Transverse colon (tissue), 4 donors: Measurements from ENCODE around the gene YEATS2. TPM values are rescaled to one million over a fixed set of nuclear protein-coding genes. Genes with fewer than 3 reads are reported as not detected.

ENCODE experiments used
- DNase-seq: peaks from one replicate; pipeline ENCODE4 v3.0.0-alpha.2; 2019
- H3K27ac ChIP-seq, 4 donors: fragments of 200-600 bp; sonication (generic); 2 replicates each; pipeline ENCODE4 v1.5.1; 2016 to 2018; ENCODE audit warnings: inconsistent platforms in 4 of 4
- H3K27me3 ChIP-seq: fragments of 200-600 bp; sonication (generic); 2 replicates; pipeline ENCODE4 v1.5.1; 2017; ENCODE audit warnings: inconsistent platforms
- H3K36me3 ChIP-seq, 4 donors: fragments of 200-600 bp; sonication (generic); 2 replicates each; pipeline ENCODE4 v1.5.1; 2017 to 2019; ENCODE audit warnings: inconsistent platforms in 4 of 4
- H3K4me1 ChIP-seq, 4 donors: fragments of 200-600 bp; sonication (generic); 2 replicates each; pipeline ENCODE4 v1.5.1; 2017 to 2020; ENCODE audit warnings: inconsistent platforms in 4 of 4
- H3K4me3 ChIP-seq, 4 donors: fragments of 200-600 bp; sonication (generic); 1 replicate in 1 of 4; 2 replicates in 3 of 4; pipeline versions ENCODE4 v1.5.1 to v1.6.1; 2017 to 2019; ENCODE audit warnings: inconsistent platforms in 4 of 4
- H3K9me3 ChIP-seq, 2 donors: fragments of 200-600 bp; sonication (generic); 2 replicates each; pipeline ENCODE4 v1.5.1; 2017 to 2019; ENCODE audit warnings: inconsistent platforms in 2 of 2
- CTCF ChIP-seq, 5 experiments: fragments of 200-600 bp in 3 of 5; fragments of 450-650 bp in 2 of 5; sonication (generic) in 3 of 5; IDR thresholded peaks; 1 replicate in 2 of 5; 2 replicates in 3 of 5; pipeline ENCODE4 v1.5.1; 2016 to 2017; ENCODE audit warnings: antibody characterized with exemption in 5 of 5, inconsistent platforms in 3 of 5, mild to moderate bottlenecking in 2 of 5, moderate library complexity in 1 of 5
- EP300 ChIP-seq: sonication (generic); formaldehyde crosslinking; IDR thresholded peaks from one replicate; pipeline ENCODE4 v1.6.1; 2017; ENCODE audit warnings: antibody characterized with exemption, low read depth
- POLR2A ChIP-seq: fragments of 450-650 bp; IDR thresholded peaks from one replicate; pipeline ENCODE4 v1.6.1; 2016; ENCODE audit warnings: antibody characterized with exemption, mild to moderate bottlenecking, moderate library complexity
- POLR2AphosphoS5 ChIP-seq, 3 donors: sonication (generic); formaldehyde crosslinking; IDR thresholded peaks; one replicate each; pipeline ENCODE4 v1.6.1; 2016; ENCODE audit warnings: antibody characterized with exemption in 3 of 3
- WGBS, 2 donors: methylation state at CpG; one replicate each; pipeline ENCODE4 v1.1.5; 2018; ENCODE audit warnings: low coverage in 1 of 2; 5-methylcytosine and 5-hydroxymethylcytosine counted together
- in situ Hi-C, 4 donors: fragments of 200-750 bp; cut with MboI; loops; one replicate each; pipeline versions ENCODE4 v1.15.0 to v1.15.1; 2017; ENCODE audit warnings: low sequenced_read_pairs in 3 of 4, low pct_ligation_motif_present in 1 of 4, low pct_unique_long_range_greater_than_20kb in 1 of 4
- intact Hi-C: fragments of 100-400 bp; cut with DNase I; formaldehyde crosslinking; loops from one replicate; pipeline ENCODE4 v1.15.1; 2023; ENCODE audit warnings: low total_unique reads
- total RNA-seq, 4 donors: library from RNA; depleted of rRNA; stranded (reverse); fragments of >200 nt; gene quantifications; one replicate each; pipeline ENCODE4 v1.1.0, GENCODE V29; 2016

The YEATS2 gene
- total RNA-seq, result 10 to 100 TPM; 10.1 to 23.2 (median 16.1) TPM

- peak; percentile 69 for DNase-seq
- 0% methylated on average over 42 of the region's 89 CpGs; no CpG with 5 or more reads in 1 of the 2 donors for WGBS, 2 donors
Measured at GRCh38 chr3:183697610-183698317, at the start of gene YEATS2. Gene YEATS2 (plus strand): TSS chr3:183697797. CDS start chr3:183715163, 17,366 bp downstream.

DNA sequence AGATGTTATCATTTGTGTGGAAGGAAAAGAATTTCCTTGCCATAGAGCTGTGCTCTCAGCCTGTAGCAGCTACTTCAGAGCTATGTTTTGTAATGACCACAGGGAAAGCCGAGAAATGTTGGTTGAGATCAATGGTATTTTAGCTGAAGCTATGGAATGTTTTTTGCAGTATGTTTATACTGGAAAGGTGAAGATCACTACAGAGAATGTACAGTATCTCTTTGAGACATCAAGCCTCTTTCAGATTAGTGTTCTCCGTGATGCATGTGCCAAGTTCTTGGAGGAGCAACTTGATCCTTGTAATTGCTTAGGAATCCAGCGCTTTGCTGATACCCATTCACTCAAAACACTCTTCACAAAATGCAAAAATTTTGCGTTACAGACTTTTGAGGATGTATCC is 47.0 kb upstream of the YEATS2 start:
- WGBS, 2 donors, result 90 to 92% methylated on average over 3 to 4 of the region's 4 CpGs
- in situ Hi-C loops, result no loop called here

More at GRCh38 chr3:183697610-183698317, at the start of gene YEATS2:
- TF ChIP-seq CTCF (IDR thresholded peaks at IDR 0.05), result no peak
- peak in 2 of 3 donors; percentile 33 to 65 for TF ChIP-seq POLR2AphosphoS5 (IDR thresholded peaks at IDR 0.05)
- peak; percentile 29 for TF ChIP-seq POLR2A
- Histone ChIP-seq H3K36me3 (no peaks in the 10 kb centered on the region), H3K27ac (peak within 1 kb of the TSS; percentile 86 to 92 (median 91)), H3K4me3 (peak within 1 kb of the TSS; percentile 69 to 92 (median 87)), H3K4me1 (peaks cover 11 to 23% (median 14%) of the 10 kb centered on the region in 4 donors), H3K9me3 (no peaks in the 10 kb centered on the region), H3K27me3 (no peaks in the 10 kb centered on the region)
- in situ Hi-C loops, result no loop called here
- intact Hi-C loops, result loop anchor here (10.0 kb wide), 1 partner anchor 67 kb away; no protein-coding TSS in a partner anchor

GRCh38 chr3:183653209-183654064 is 44.2 kb upstream of the YEATS2 start:
- Histone ChIP-seq H3K9me3 (peaks cover 29 to 31% of the 10 kb centered on the region in 2 donors), H3K36me3 (peaks cover 0 to 56% (median 26%) of the 10 kb centered on the region in 4 donors), H3K4me3 (no peak overlapping the region), H3K4me1 (no peaks in the 10 kb centered on the region), H3K27ac (no peak overlapping the region), H3K27me3 (no peaks in the 10 kb centered on the region)
- in situ Hi-C loops, result no loop called here
- intact Hi-C loops, result no loop called here
- 96 to 98% methylated on average over 5 to 6 of the region's 6 CpGs for WGBS, 2 donors
- DNase-seq, result no peak
- no peak for TF ChIP-seq CTCF (IDR thresholded peaks at IDR 0.05)
- TF ChIP-seq POLR2AphosphoS5 (IDR thresholded peaks at IDR 0.05), result no peak
- no peak for TF ChIP-seq EP300
- TF ChIP-seq POLR2A, result no peak

More for the DNA sequence above, 47.0 kb upstream of the YEATS2 start:
- no peak for DNase-seq
- TF ChIP-seq EP300 (no peak), POLR2AphosphoS5 (IDR thresholded peaks at IDR 0.05) (no peak), POLR2A (no peak), CTCF (IDR thresholded peaks at IDR 0.05) (no peak)
- Histone ChIP-seq H3K27me3 (no peaks in the 10 kb centered on the region), H3K4me1 (no peaks in the 10 kb centered on the region), H3K4me3 (no peak overlapping the region), H3K9me3 (peaks cover 29 to 31% of the 10 kb centered on the region in 2 donors), H3K27ac (no peak overlapping the region), H3K36me3 (peaks cover 0 to 58% (median 26%) of the 10 kb centered on the region in 4 donors)
- intact Hi-C loops, result no loop called here

GRCh38 chr3:183654727-183655126 is 42.9 kb upstream of the YEATS2 start:
- H3K4me3 ChIP-seq, result no peak overlapping the region
- no peak for DNase-seq

More at GRCh38 chr3:183654727-183655126, 42.9 kb upstream of the YEATS2 start:
- no peak for TF ChIP-seq POLR2AphosphoS5 (IDR thresholded peaks at IDR 0.05)
- no peak for TF ChIP-seq CTCF (IDR thresholded peaks at IDR 0.05)
- TF ChIP-seq POLR2A, result no peak
- TF ChIP-seq EP300, result no peak
- H3K27me3 ChIP-seq, result no peaks in the 10 kb centered on the region
- in situ Hi-C loops, result no loop called here
- peaks cover 0 to 65% (median 30%) of the 10 kb centered on the region in 4 donors for H3K36me3 ChIP-seq
- H3K4me1 ChIP-seq, result no peaks in the 10 kb centered on the region
- H3K27ac ChIP-seq, result no peak overlapping the region
- intact Hi-C loops, result no loop called here
- 90% methylated on average over 1 of the region's 1 CpG; no CpG with 5 or more reads in 1 of the 2 donors for WGBS, 2 donors
- H3K9me3 ChIP-seq, result peaks cover 29 to 31% of the 10 kb centered on the region in 2 donors
